Stomach (tissue), 9 donors: ENCODE measurements around the gene DNER. TPM values are rescaled to one million over a fixed set of nuclear protein-coding genes. Genes with fewer than 3 reads are reported as not detected.

Experiments
- DNase-seq, 2 donors: peaks; one replicate each; pipeline versions ENCODE4 v3.0.0 to v3.0.0-alpha.2; 2013 to 2019
- H3K27ac ChIP-seq, 5 donors: fragments of 200-600 bp in 4 of 5; sonication (generic) in 4 of 5; one replicate each; pipeline ENCODE4 v1.5.1; 2013 to 2019; ENCODE audit warnings: mild to moderate bottlenecking in 1 of 5, moderate library complexity in 1 of 5
- H3K27me3 ChIP-seq, 3 donors: fragments of 200-600 bp; sonication (generic); one replicate each; pipeline ENCODE4 v1.5.1; 2017 to 2019; ENCODE audit warnings: mixed run types in 1 of 3
- H3K36me3 ChIP-seq, 4 donors: fragments of 200-600 bp; sonication (generic); 1 replicate in 3 of 4; 2 replicates in 1 of 4; pipeline ENCODE4 v1.5.1; 2016 to 2019
- H3K4me1 ChIP-seq, 4 donors: fragments of 200-600 bp; sonication (generic); one replicate each; pipeline ENCODE4 v1.5.1; 2016 to 2019
- H3K4me3 ChIP-seq, 4 donors: fragments of 200-600 bp; sonication (generic) in 3 of 4; one replicate each; pipeline ENCODE4 v1.5.1; 2016 to 2019; ENCODE audit warnings: mild to moderate bottlenecking in 1 of 4
- H3K9me3 ChIP-seq, 4 donors: fragments of 200-600 bp; sonication (generic); one replicate each; pipeline ENCODE4 v1.5.1; 2016 to 2019
- EP300 ChIP-seq: sonication (generic); formaldehyde crosslinking; IDR thresholded peaks from one replicate; pipeline ENCODE4 v1.6.1; 2017; ENCODE audit warnings: antibody characterized with exemption
- POLR2A ChIP-seq, 4 donors: fragments of 450-650 bp; IDR thresholded peaks; one replicate each; pipeline ENCODE4 v1.6.1; 2016; ENCODE audit warnings: antibody characterized with exemption in 4 of 4, control low read depth in 2 of 4, mild to moderate bottlenecking in 1 of 4, moderate library complexity in 1 of 4
- POLR2AphosphoS5 ChIP-seq, 3 donors: sonication (generic); formaldehyde crosslinking; IDR thresholded peaks; one replicate each; pipeline ENCODE4 v1.6.1; 2016; ENCODE audit warnings: antibody characterized with exemption in 3 of 3
- WGBS, 5 donors: extraction: QIAGEN DNeasy Blood & Tissue Kit in 3 of 5; methylation state at CpG; one replicate each; pipeline versions ENCODE4 v1.1.5 to v1.1.7; 2013 to 2018; 5-methylcytosine and 5-hydroxymethylcytosine counted together
- intact Hi-C: fragments of 100-400 bp; cut with DNase I; formaldehyde crosslinking; loops from one replicate; pipeline ENCODE4 v1.15.1; 2023; ENCODE audit warnings: low total_unique reads
- polyA plus RNA-seq, 3 donors: library from polyadenylated mRNA; stranded (reverse); fragments of 200-250 nt; gene quantifications; one replicate each; pipeline ENCODE4 v1.2.3, GENCODE V29; 2013
- total RNA-seq, 5 donors: library from RNA; depleted of rRNA; stranded (reverse); fragments of >200 nt; gene quantifications; one replicate each; pipeline versions ENCODE4 v1.1.0 to v1.2.3, GENCODE V29; 2014 to 2016
- TF ChIP-seq, protein P1 (sequence below), 7 experiments: fragments of 450-650 bp in 4 of 7; fragments of 200-600 bp in 3 of 7; sonication (generic) in 3 of 7; IDR thresholded peaks; one replicate each; pipeline ENCODE4 v1.5.1; 2016 to 2019; ENCODE audit warnings: antibody characterized with exemption in 7 of 7, control low read depth in 2 of 7, mild to moderate bottlenecking in 1 of 7
- donor health status: healthy with polysubstance abuse.
- donor health status: Bipolar disorder and iron deficiency.
- donor health status: healthy.

DNER gene
- total and polyA plus RNA-seq, 8 donors: 1.6 to 10.6 (median 4.9) TPM

DNA sequence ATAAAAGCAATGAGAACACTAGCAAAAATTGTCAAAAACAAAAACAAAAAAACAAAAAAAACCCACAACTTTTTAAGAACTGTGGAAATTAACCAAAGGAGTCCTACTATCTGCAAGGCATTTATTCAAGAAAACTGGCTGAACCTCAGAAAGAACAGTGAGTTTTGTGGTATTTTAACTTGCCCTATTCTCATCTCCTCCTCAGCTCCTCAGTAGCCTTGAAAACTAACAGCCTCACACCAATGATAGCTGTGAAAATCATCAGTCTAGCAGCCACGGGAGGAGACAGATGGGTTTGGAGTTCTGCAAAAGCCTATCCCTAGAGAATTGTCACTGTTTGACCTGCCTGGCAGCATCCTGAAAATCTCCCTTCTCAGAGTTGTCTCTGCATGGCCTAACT, 20.1 kb upstream of the DNER start:
- Histone ChIP-seq H3K4me3 (no peak overlapping the region), H3K27me3 (no peaks in the 10 kb centered on the region), H3K4me1 (no peaks in the 10 kb centered on the region), H3K27ac (no peak overlapping the region), H3K9me3 (peaks cover 0 to 30% (median 18%) of the 10 kb centered on the region in 4 donors), H3K36me3 (no peaks in the 10 kb centered on the region)
- TF ChIP-seq POLR2A (IDR thresholded peaks at IDR 0.05) (no peak), POLR2AphosphoS5 (IDR thresholded peaks at IDR 0.05) (no peak), EP300 (no peak)
- TF ChIP-seq, protein P1, sequence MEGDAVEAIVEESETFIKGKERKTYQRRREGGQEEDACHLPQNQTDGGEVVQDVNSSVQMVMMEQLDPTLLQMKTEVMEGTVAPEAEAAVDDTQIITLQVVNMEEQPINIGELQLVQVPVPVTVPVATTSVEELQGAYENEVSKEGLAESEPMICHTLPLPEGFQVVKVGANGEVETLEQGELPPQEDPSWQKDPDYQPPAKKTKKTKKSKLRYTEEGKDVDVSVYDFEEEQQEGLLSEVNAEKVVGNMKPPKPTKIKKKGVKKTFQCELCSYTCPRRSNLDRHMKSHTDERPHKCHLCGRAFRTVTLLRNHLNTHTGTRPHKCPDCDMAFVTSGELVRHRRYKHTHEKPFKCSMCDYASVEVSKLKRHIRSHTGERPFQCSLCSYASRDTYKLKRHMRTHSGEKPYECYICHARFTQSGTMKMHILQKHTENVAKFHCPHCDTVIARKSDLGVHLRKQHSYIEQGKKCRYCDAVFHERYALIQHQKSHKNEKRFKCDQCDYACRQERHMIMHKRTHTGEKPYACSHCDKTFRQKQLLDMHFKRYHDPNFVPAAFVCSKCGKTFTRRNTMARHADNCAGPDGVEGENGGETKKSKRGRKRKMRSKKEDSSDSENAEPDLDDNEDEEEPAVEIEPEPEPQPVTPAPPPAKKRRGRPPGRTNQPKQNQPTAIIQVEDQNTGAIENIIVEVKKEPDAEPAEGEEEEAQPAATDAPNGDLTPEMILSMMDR (IDR thresholded peaks at IDR 0.05): no peak
- intact Hi-C loops: no loop called here
- DNase-seq: no peak
- WGBS, 5 donors: 39 to 76% (median 65%) methylated on average over 1 of the region's 1 CpG

DNA sequence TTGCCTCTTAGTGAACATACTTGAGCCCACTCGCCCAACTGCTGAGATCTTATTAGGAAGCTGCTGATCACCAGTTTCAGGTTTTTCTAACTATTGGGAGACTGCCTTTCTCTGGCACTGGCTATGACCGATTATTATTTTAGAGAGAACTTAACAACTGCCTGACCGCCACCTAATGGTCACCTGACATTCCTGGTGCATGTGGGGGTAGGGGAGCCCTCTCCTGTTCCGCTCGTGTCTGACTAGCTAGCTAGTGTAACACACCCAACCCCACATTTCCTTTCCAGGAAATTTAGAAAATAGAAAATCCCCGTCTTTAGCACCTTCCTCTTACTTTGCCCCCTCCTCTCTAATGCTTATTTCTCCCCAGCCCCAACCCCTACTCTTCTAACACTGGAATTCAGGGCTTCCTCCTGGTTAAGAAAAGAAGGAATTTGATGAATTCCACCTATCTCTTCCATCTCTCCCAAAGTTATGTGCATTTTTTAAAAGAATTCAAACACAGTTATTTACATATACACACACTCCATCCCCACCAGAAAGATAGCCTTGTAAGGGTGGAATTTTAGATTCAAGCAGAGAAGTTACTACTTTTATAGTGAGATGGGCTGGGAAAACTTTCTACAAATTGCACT, 19.4 kb upstream of the DNER start:
- TF ChIP-seq POLR2A (IDR thresholded peaks at IDR 0.05) (no peak), EP300 (no peak), POLR2AphosphoS5 (IDR thresholded peaks at IDR 0.05) (no peak)
- TF ChIP-seq, protein P1 (IDR thresholded peaks at IDR 0.05): no peak
- intact Hi-C loops: no loop called here
- no peaks in the 10 kb centered on the region for H3K4me1 ChIP-seq
- H3K4me3 ChIP-seq: no peak overlapping the region
- no peak for DNase-seq
- H3K9me3 ChIP-seq: peaks cover 0 to 26% (median 18%) of the 10 kb centered on the region in 4 donors
- no peaks in the 10 kb centered on the region for H3K36me3 ChIP-seq
- H3K27ac ChIP-seq: no peak overlapping the region
- no peaks in the 10 kb centered on the region for H3K27me3 ChIP-seq
- 60 to 75% (median 70%) methylated on average over 6 of the region's 6 CpGs for WGBS, 5 donors

DNA sequence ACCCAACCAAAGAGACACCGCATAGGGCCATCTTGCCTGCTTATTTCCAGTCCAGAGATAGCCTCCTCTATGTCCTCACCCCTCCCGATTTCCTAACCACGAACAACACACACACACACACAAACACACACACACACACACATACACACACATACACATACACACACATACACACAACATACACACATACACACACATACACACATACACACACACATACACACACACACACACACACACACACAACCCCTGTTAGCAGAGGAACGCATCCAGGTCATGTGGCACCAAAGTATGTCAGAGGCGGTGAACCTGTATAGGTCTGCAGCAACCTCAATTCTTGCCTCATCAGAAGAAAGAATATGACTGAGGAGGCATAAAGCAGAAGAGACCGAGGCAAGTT, 18.5 kb upstream of the DNER start:
- intact Hi-C loops: no loop called here
- Histone ChIP-seq H3K36me3 (no peaks in the 10 kb centered on the region), H3K9me3 (peaks cover 0 to 17% (median 11%) of the 10 kb centered on the region in 4 donors), H3K27ac (no peak overlapping the region), H3K27me3 (no peaks in the 10 kb centered on the region), H3K4me1 (no peaks in the 10 kb centered on the region), H3K4me3 (no peak overlapping the region)
- no peak for DNase-seq
- WGBS, 5 donors: 77 to 95% (median 91%) methylated on average over 6 of the region's 6 CpGs
- TF ChIP-seq POLR2A (IDR thresholded peaks at IDR 0.05) (no peak), POLR2AphosphoS5 (IDR thresholded peaks at IDR 0.05) (no peak), EP300 (no peak)
- TF ChIP-seq, protein P1 (IDR thresholded peaks at IDR 0.05): no peak

DNA sequence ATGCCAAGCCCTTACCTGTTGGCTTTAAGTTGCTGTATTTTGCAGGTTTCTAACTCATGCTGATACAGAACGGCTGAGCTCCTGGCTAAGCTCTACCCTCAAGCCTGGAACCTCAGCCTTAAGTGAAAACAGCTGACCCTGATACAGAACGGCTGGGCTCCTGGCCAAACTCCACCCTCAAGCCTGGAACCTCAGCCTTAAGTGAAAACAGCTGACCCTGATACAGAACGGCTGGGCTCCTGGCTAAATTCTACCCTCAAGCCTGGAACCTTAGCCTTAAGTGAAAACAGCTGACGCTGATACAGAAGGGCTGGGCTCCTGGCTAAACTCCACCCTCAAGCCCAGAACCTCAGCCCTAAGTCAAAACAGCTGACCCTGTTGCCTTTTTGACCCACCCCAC, 17.6 kb upstream of the DNER start:
- no peak for TF ChIP-seq POLR2A (IDR thresholded peaks at IDR 0.05)
- no peak for TF ChIP-seq POLR2AphosphoS5 (IDR thresholded peaks at IDR 0.05)
- TF ChIP-seq, protein P1 (IDR thresholded peaks at IDR 0.05): no peak
- no peak for TF ChIP-seq EP300
- Histone ChIP-seq H3K27me3 (no peaks in the 10 kb centered on the region), H3K4me1 (no peaks in the 10 kb centered on the region), H3K9me3 (peaks cover 0 to 8% (median 4%) of the 10 kb centered on the region in 4 donors), H3K27ac (no peak overlapping the region), H3K4me3 (no peak overlapping the region), H3K36me3 (no peaks in the 10 kb centered on the region)
- intact Hi-C loops: no loop called here
- peak in 1 of 2 donors; percentile 11 for DNase-seq
- 17 to 29% (median 27%) methylated on average over 4 of the region's 4 CpGs for WGBS, 5 donors
